ENCODE data around the gene NANP.

NANP gene

DNA sequence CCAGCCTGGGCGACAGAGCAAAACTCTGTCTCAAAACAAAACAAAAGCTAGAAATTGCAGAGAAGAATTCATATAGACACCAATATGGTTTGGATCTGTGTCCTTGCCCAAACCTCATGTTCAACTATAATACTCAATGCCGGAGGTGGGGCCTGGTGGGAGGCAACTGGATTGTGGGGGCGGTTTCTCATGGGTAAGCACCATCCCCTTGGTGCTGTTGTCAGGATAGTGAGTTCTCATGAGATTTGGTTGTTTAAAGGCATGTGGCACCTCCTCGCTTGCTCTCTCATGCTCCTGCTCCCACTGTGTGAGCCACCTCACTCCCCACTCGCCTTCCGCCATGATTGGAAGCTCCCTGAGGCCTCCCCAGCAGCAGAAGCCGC lies 53.7 kb downstream of the NANP start:
- H3K4me3 ChIP-seq (ENCODE audit: low read length in 2 of 2): no peak overlapping the region
- H3K9me3 ChIP-seq (ENCODE audit: control insufficient read depth in 2 of 2, low read length in 2 of 2): no peaks in the 10 kb centered on the region

DNA sequence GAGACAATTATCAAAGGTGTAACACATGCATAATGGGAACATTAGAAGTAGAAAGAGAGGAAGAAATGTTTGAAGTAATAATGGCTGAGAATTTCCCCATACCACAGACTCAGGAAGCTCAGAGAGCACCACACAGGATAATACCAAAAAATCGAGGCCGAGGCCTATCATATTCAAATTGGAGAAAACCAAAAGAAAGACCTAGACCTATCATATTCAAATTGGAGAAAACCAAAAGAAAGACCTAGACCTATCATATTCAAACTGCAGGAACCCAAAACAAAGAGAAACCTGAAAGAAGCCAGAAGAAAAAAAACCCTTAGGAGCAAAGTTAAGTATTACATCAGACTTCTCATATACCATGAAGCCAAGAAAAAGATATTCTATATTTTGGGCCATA lies 56.5 kb downstream of the NANP start:
- H3K9me3 ChIP-seq (ENCODE audit: control insufficient read depth in 2 of 2, low read length in 2 of 2): no peaks in the 10 kb centered on the region
- H3K36me3 ChIP-seq (ENCODE audit: control insufficient read depth in 2 of 2, insufficient read depth in 2 of 2, low read length in 2 of 2): no peaks in the 10 kb centered on the region
- H3K9ac ChIP-seq (ENCODE audit: low read length in 2 of 2): no peak overlapping the region
- no peak overlapping the region for H3K27ac ChIP-seq (ENCODE audit: low read length)
- H3K4me1 ChIP-seq (ENCODE audit: control insufficient read depth, insufficient read depth, low read length): no peaks in the 10 kb centered on the region
- no peaks in the 10 kb centered on the region for H3K27me3 ChIP-seq (ENCODE audit: control insufficient read depth in 1 of 2, insufficient read depth in 2 of 2, low read length in 2 of 2)
- no peak overlapping the region for H3K4me3 ChIP-seq (ENCODE audit: low read length in 2 of 2)

More for the DNA sequence above, 53.7 kb downstream of the NANP start:
- H3K4me1 ChIP-seq (ENCODE audit: control insufficient read depth, insufficient read depth, low read length): no peaks in the 10 kb centered on the region
- no peaks in the 10 kb centered on the region for H3K36me3 ChIP-seq (ENCODE audit: control insufficient read depth in 2 of 2, insufficient read depth in 2 of 2, low read length in 2 of 2)
- no peaks in the 10 kb centered on the region for H3K27me3 ChIP-seq (ENCODE audit: control insufficient read depth in 1 of 2, insufficient read depth in 2 of 2, low read length in 2 of 2)
- no peak overlapping the region for H3K27ac ChIP-seq (ENCODE audit: low read length)
- H3K9ac ChIP-seq (ENCODE audit: low read length in 2 of 2): no peak overlapping the region

DNA sequence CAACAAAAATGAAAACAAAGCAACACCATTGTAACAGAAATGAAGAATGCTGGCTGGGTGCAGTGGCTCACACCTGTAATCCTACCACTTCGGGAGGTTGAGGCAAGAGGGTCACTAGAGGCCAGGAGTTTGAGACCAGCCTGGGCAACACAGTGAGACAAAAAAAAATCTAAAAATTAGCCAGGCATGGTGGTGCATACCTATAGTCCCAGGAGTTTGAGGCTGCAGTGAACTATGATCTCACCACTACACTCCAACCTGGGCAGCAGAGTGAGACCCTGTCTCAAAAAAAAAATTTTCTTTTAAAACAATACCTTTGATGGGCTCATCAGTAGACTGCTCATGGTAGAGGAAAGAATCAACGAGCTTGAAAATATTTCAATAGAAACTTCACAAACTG lies 57.0 kb downstream of the NANP start:
- no peaks in the 10 kb centered on the region for H3K27me3 ChIP-seq (ENCODE audit: control insufficient read depth in 1 of 2, insufficient read depth in 2 of 2, low read length in 2 of 2)
- H3K27ac ChIP-seq (ENCODE audit: low read length): no peak overlapping the region
- no peaks in the 10 kb centered on the region for H3K36me3 ChIP-seq (ENCODE audit: control insufficient read depth in 2 of 2, insufficient read depth in 2 of 2, low read length in 2 of 2)
- H3K4me3 ChIP-seq (ENCODE audit: low read length in 2 of 2): no peak overlapping the region
- H3K4me1 ChIP-seq (ENCODE audit: control insufficient read depth, insufficient read depth, low read length): no peaks in the 10 kb centered on the region
- H3K9ac ChIP-seq (ENCODE audit: low read length in 2 of 2): no peak overlapping the region
- no peaks in the 10 kb centered on the region for H3K9me3 ChIP-seq (ENCODE audit: control insufficient read depth in 2 of 2, low read length in 2 of 2)

- no peaks in the 10 kb centered on the region for H3K9me3 ChIP-seq (ENCODE audit: control insufficient read depth in 2 of 2, low read length in 2 of 2)
- H3K4me3 ChIP-seq (ENCODE audit: low read length in 2 of 2): no peak overlapping the region
- H3K9ac ChIP-seq (ENCODE audit: low read length in 2 of 2): no peak overlapping the region
- no peaks in the 10 kb centered on the region for H3K27me3 ChIP-seq (ENCODE audit: control insufficient read depth in 1 of 2, insufficient read depth in 2 of 2, low read length in 2 of 2)
- no peak overlapping the region for H3K27ac ChIP-seq (ENCODE audit: low read length)
- no peaks in the 10 kb centered on the region for H3K36me3 ChIP-seq (ENCODE audit: control insufficient read depth in 2 of 2, insufficient read depth in 2 of 2, low read length in 2 of 2)
- H3K4me1 ChIP-seq (ENCODE audit: control insufficient read depth, insufficient read depth, low read length): no peaks in the 10 kb centered on the region
These were observed 58.1 kb downstream of the NANP start for GRCh38 chr20:25565578-25566157.

DNA sequence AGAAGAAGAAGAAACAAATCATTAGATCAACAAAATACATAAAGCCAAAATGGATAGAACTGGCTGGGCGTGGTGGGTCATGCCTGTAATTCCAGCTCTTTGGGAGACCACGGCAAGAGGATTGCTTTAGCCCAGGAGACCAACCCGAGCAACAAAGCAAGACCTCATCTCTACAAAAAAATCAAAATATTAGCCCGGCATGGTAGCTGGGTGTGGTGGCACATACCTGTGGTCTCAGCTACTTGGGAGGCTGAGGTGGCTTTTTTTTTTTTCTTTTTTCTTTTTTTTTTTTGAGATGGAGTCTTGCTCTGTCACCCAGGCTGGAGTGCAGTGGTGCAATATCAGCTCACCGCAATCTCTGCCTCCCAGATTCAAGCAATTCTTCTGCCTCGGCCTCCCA lies 59.9 kb downstream of the NANP start:
- Histone ChIP-seq H3K27me3 (ENCODE audit: control insufficient read depth in 1 of 2, insufficient read depth in 2 of 2, low read length in 2 of 2) (no peaks in the 10 kb centered on the region), H3K4me1 (ENCODE audit: control insufficient read depth, insufficient read depth, low read length) (no peaks in the 10 kb centered on the region), H3K9me3 (ENCODE audit: control insufficient read depth in 2 of 2, low read length in 2 of 2) (no peaks in the 10 kb centered on the region), H3K9ac (ENCODE audit: low read length in 2 of 2) (no peak overlapping the region), H3K4me3 (ENCODE audit: low read length in 2 of 2) (no peak overlapping the region), H3K27ac (ENCODE audit: low read length) (no peak overlapping the region), H3K36me3 (ENCODE audit: control insufficient read depth in 2 of 2, insufficient read depth in 2 of 2, low read length in 2 of 2) (no peaks in the 10 kb centered on the region)

- Histone ChIP-seq H3K9ac (ENCODE audit: low read length in 2 of 2) (no peak overlapping the region), H3K27me3 (ENCODE audit: control insufficient read depth in 1 of 2, insufficient read depth in 2 of 2, low read length in 2 of 2) (no peaks in the 10 kb centered on the region), H3K27ac (ENCODE audit: low read length) (no peak overlapping the region), H3K4me1 (ENCODE audit: control insufficient read depth, insufficient read depth, low read length) (no peaks in the 10 kb centered on the region), H3K4me3 (ENCODE audit: low read length in 2 of 2) (no peak overlapping the region), H3K36me3 (ENCODE audit: control insufficient read depth in 2 of 2, insufficient read depth in 2 of 2, low read length in 2 of 2) (peaks cover 0 to 2% of the 10 kb centered on the region in 2 donors), H3K9me3 (ENCODE audit: control insufficient read depth in 2 of 2, low read length in 2 of 2) (no peaks in the 10 kb centered on the region)
These were observed 60.5 kb downstream of the NANP start for GRCh38 chr20:25563362-25563761.
